Iris pigment epithelial cell (primary cell): Measurements from ENCODE around the gene LRIG2.
A peak's percentile ranks its signal among the peaks of the same experiment; 100 is the strongest.
"Not testable (repeated sequence)": the region's sequence is repeated elsewhere in the genome, so short reads cannot be mapped to it uniquely, and the experiment has no call there.

Experiments
- DNase-seq: peaks from one replicate; pipeline ENCODE4 v3.0.0-alpha.2; 2011; ENCODE audit warnings: low read depth

Gene LRIG2

DNA sequence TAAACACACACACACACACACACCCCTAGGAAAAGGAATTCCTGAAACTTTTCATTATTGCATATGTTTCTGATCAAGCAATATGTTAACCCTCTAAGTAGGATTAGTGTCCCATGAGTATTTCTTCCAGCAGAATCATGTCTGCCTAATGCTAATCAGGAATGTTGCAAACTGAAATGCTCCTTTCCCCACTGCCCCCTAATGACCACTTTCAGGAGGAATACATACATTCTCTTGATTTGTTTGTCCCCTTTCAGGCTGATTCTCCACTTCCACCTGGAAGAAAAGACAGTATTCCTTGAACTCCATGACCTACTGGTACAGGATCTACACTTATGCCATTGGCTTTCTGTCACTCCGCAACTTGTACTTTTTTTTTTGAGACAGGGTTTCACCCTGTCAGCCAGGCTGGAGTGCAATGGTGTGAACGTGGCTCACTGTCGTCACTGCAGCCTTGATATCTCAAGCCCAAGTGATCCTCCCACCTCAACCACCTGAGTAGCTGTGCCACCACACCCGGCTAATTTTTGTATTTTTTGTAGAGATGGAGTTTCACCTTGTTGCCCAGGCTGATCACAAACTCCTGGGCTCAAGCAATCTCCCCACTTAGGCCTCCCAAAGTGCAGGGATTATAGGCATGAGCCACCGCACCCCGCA is 56.7 kb downstream of the LRIG2 start:
- DNase-seq: no peak

DNA sequence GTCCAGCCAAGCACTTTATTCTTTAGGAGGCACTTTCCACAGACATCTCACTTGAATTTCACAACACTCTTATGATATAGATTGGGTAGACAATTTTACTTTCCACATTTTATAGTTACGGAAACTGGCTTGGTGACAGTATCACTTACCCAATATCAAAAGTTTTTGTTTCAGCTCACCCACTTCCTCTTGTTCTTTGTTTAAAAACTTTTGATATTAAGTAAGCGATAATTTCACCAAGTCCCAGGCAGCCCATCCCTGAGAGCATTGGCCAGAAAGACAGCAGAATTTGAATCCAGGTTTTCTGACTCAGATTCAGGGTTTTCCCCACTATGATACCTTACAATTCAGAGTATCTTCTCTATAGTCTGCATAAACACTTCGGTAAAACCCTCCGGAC is 60.0 kb downstream of the LRIG2 start:
- no peak for DNase-seq

DNA sequence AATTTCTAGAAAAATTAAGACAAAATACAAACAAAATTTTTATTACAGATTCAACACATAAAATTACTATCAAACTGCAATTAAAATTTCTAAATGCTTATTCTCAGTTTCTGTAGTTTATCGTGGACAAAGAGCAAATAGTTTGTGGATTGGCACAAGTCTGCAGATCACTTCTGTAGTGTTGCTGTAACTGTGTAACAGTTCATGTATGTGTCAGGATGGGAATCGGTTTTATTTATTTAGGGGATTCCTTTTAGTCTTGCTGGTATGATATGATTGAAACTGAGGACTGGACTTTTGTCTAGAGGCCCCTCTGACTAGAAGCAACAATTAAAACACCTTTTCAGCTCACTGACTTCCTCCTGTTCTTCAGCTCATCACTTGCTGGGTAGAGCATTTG is 60.8 kb downstream of the LRIG2 start:
- no peak for DNase-seq

GRCh38 chr1:113135460-113135859 is 62.5 kb downstream of the LRIG2 start:
- no peak for DNase-seq

- no peak for DNase-seq
These were observed 63.5 kb downstream of the LRIG2 start for GRCh38 chr1:113136476-113136875.

GRCh38 chr1:113137563-113137962 is 64.6 kb downstream of the LRIG2 start:
- no peak for DNase-seq

- no peak for DNase-seq
These were observed 65.8 kb downstream of the LRIG2 start for GRCh38 chr1:113138778-113139177.

DNA sequence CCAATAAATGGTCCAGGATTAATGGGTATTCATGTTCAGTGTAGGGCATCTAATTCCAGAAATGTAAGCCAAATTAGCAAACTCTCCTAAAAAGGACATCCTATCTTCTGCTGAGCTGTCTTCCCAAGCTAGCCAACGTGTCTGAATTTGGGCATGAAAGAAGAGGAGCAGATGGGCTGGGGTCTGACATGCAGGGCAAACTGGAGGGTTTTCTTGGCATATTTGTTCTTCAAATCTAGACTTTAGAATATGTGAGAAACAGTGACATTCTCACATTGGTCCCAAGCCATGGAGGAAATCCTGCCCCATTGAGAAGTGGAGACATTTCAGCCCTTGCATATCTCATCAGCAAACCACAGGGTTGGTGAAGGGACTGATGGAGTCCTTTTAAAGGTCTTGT is 67.2 kb downstream of the LRIG2 start:
- no peak for DNase-seq

DNA sequence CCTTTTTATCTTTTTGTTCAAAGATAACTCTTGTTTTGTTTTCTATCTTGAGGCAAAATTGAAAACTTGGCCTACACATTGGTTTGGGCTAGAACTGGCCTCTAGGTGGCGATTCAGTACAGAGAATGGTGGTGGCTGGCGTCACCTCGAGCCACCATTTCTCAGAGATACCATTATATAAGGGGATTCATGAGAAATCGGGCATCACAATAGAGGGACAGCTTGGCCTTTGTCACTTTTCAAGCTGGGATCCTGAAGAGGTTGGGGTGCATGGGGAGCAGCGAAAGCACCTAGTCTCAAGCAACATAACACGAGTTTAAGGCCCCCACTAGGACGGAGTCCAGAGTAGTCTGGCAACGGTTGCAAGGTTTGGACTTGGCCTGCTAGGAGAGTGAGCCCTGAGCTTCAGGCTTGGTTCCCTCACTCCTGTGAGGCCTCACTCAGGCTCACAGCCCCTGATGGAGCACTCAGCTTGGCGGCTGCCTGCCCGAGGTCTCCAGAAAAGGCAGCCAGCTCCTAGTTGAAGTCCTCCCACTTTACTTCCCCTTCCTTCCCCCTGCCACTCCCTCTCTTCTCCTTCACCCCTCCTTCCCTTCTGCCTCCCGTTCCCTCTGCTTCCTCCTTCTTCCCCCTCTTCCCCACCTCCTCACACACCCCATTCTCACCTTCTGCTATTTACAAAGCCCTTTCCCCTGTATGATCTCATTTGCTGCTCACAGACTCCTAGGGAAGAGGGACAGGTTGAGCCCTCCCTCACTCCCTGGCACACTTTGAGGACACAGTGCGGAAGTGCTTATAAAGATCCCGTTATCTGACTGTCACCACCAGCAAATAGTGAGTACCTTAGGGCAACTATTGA is 67.8 kb downstream of the LRIG2 start:
- DNase-seq: peak; percentile 69

GRCh38 chr1:113141650-113142473 is 68.9 kb downstream of the LRIG2 start:
- peak; percentile 71 for DNase-seq

DNA sequence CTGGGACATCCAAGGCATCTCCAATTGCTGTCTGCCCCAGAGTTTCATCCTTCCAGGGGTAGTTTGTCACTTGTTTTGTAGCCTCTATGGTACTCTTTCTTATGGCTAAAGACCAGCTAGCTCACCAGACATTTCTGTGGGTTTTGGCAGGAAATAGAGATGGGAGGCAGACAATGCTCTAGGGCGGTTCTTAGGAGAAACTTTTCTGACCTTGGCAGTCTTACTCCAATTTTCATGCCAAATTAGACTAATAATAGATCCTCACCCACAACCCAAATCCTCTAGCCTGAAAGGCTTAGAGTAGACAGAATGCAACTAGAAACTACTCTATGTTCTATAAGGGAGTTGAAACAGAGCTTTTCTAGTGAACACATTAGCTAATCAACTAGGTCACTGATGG is 69.8 kb downstream of the LRIG2 start:
- peak; percentile 70 for DNase-seq

DNA sequence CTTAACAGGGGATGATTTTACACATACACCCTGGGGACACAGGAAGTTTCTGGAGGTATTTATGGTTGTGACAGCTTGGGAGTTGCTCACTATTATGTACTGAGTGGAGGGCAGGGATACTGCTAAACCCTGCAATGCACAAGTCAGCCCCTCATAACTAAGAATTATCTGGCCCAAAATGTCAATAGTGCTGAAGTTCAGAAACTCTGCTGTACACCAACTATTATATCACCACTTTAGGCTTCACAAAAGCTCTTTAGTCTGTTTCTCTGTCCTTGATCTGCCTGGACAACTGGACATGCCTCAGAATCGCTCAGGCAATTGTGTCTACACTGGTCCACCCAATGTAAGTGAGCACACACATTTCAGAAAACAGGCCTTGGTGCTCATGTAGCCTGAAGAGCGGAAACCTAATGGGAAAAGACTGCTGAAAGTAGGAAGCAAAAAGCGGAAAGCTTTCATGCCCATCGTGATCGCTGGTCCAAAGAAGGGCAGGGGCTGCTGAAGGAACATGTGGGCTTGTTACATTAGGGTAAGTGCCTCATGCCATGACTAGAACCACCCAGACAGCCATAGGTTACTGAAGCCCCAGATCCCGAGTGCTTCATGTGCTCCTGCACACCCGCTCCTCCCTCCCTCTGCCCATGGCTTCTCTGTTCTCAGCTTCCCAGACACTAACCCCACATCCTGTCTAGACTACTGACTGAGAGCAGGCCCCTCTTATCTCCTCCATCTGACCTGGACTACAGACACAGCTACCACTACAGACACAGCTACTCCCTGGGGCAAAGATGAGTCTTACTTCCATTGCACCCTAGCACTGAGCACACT is 73.5 kb downstream of the LRIG2 start:
- DNase-seq: peak; percentile 77

DNA sequence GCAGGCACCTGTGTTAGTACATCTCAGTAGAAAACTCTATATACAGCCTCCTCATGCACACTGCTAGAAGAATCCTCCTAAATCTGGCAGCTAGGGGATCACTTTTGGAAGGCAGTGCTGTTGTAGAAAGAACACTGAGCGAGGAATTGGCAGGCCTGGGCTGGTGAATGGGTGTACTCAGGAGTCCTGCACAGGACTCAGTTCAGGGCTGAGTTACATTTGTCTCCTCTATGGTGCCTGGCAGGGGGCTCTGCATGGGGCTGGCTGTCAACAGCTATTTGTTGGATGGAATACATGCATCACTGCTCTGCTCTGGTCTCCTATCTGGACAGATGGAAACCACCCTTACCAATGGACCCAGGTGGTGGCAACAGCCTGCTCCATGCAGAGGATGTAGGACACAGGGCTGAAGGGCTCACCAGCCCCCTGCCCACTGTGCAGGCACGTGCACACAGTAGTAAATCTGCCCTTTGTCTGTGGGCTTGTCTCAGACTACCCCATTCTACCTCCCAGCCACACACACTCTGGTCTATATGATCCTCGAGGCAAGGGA is 74.2 kb downstream of the LRIG2 start:
- no peak for DNase-seq

- no peak for DNase-seq
These were observed 74.8 kb downstream of the LRIG2 start for GRCh38 chr1:113147826-113148225.

DNA sequence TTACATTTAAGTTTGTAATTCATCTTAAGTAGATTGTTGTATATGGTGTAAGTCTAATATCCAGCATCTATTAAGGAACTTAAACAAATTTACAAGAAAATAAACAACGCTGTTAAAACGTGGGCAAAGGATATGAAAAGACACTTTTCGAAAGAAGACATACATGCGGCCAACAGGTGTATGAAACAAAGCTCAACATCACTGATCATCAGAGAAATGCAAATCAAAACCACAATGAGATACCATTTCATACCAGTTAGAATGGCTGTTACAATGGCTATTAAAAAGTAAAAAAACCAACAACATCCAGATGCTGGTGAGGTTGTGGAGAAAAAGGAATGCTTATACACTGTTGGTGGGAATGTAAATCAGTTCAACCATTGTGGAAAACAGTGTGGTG is 77.5 kb downstream of the LRIG2 start:
- DNase-seq: not testable (repeated sequence)

- no peak for DNase-seq
These were observed 80.3 kb downstream of the LRIG2 start for GRCh38 chr1:113153116-113153803.

GRCh38 chr1:113156368-113156767 is 83.4 kb downstream of the LRIG2 start:
- no peak for DNase-seq

DNA sequence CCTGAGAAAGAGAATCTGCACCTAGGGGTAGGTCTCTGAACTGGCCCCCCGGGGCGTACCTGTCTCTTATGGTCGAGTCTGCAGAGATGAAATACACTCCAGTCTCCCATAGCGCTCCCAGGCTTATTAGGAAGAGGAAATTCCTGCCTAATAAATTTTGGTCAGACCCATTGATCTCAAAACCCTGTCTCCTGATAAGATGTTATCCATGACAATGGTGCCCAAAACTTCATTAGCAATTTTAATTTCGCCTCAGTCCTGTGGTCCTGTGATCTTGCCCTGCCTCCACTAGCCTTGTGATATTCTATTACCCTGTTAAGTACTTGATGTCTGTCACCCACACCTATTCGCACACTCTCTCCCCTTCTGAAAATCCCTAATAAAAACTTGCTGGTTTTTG is 85.7 kb downstream of the LRIG2 start:
- DNase-seq: not testable (repeated sequence)

- no peak for DNase-seq
These were observed 93.5 kb downstream of the LRIG2 start for GRCh38 chr1:113166473-113166872.

DNA sequence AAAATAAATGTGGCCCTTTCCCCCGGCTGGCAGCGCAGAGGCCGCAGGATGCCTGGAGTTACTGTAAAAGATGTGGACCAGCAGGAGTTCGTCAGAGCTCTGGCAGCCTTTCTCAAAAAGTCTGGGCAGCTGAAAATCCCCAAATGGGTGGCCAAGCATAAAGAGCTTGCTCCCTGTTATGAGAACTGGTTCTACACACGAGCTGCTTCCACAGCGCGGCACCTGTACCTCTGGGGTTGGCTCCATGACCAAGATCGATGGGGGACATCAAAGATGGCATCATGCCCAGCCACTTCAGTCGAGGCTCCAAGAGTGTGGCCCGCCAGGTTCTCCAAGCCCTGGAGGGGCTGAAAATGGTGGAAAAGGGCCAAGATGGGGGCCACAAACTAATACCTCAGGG is 95.9 kb downstream of the LRIG2 start:
- DNase-seq: no peak

GRCh38 chr1:113169591-113169990 is 96.6 kb downstream of the LRIG2 start:
- DNase-seq: no peak
